ENCODE data around the gene MBNL1.

GRCh38 chr3:152388631-152389030 is 119.9 kb downstream of the MBNL1 start:
- no peak for TF ChIP-seq CTCF (IDR thresholded peaks at IDR 0.05; ENCODE audit: borderline replicate concordance, extremely low read depth, low read length, poor library complexity, severe bottlenecking)
- TF ChIP-seq EZH2 (IDR thresholded peaks at IDR 0.05; ENCODE audit: borderline replicate concordance, low read depth, low read length, severe bottlenecking) = no peak

Measured in DND-41 (cell line).